Activated T-cell treated with anti-CD3 and anti-CD28 coated beads for 48 hours (primary cell): ENCODE measurements around the gene LSAMP.
"Not testable (repeated sequence)": the region's sequence is repeated elsewhere in the genome, so short reads cannot be mapped to it uniquely, and the experiment has no call there.

ENCODE experiments used
- DNase-seq: peaks from one replicate; pipeline ENCODE4 v3.0.0-alpha.2; 2020; ENCODE audit warnings: low read depth

Gene LSAMP

DNA sequence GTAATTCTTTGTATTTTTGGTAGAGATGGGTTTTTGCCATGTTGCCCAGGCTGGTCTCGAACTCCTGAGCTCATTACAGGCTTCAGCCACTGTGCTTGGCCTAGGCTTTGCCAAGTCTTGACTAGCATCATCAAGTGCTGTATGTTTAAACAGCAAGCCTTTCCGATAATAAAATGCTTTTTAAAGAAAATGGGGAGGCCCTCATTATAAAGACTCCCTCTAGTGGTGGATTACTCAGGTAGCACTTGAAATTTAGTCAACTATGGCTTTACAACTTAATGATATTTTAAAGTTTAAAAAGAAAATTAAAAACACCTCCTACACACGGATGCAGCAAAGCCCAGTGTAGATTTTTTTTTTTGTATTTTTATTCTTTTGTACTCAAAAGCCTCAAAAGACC is 608.3 kb downstream of the LSAMP start:
- no peak for DNase-seq

DNA sequence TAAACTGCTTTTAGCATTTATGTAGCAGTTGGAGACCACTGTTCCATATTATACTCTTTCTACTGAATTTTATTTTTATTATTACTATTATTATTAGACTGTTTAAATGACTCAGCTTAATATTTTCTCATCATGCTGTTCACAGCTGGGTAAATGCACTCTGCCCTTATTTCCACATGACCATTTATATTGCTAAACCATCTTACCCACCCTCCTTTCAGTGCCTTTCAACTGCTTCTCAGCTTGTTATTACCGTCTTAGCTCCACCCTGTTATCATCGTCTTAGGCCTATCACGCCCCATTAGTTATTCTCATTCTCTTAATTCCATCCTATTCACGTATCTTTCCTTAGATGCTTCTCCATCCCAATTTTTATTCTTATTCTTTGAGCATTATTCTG is 609.3 kb downstream of the LSAMP start:
- DNase-seq: no peak

DNA sequence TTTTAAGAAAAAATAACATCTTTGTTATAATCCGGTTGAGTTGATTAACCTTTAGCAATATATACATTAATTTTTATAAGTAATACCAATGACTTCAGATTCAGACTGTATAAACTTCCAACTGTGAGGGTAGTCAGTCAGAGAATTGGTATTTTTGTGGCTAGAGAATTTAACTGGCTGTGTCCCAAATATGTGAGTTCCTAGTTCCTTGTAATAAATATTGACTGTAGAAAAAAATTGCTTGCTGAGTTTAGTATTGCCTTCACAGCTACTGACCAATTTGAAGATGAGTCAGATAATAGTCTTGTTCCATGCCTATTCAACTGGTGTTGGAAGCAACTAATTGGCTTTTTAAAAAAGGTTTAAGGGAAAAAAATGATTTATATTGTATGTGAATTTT is 611.2 kb downstream of the LSAMP start:
- DNase-seq: no peak

DNA sequence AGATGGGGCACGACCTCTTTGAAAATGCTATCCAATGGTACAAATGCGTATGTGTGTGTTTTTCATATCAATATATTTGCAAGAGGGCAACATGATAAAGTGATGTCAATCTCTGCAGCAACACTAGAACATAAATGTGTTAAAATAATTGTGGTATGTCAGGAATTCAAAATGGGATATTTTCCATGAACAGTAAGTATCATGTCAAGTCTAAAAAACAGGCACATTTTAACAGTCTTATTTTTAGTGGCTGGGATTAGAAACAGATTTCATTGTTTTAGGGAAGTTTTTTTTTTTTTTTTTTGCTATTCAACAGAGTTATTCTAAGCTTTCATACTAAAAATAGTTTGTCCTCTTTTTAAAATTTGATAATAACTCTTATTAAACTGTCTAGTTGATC is 612.2 kb downstream of the LSAMP start:
- DNase-seq: no peak

DNA sequence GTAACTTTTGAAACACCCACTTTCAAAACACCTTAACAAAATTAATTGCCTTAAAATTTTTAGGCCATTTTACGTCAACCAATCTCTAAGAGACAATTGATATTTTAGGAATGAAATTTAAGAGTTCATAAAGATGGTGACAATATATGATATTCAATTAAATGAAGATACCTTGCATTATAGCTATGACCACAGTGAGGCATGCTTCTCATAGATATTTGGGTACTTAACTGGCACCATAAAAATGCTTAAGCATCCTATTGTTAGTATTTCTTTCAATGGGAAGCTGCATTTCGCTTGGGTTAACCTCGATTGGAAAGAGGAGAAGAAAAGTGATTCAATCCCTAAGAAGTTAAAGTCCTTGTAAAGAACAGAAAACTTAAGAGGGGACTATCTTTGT is 613.0 kb downstream of the LSAMP start:
- DNase-seq: no peak

DNA sequence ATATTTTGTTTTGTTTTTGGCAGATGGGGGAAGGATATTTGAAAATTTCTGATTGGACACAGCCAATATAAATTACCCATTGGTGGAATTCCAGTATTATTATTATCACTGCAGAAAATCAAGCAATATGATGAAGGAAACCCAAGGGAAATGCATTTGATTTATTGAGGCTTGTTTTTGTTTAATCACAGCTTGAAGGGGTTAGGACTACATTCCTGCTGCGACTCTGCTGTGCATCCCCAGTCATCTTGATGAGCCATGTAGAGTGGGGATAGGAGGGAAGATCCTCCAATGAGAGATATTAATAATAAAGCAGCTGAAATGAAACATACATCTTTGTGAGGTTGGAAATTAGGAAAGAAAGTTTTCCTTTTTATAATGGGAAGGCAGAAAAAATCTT is 613.4 kb downstream of the LSAMP start:
- no peak for DNase-seq

DNA sequence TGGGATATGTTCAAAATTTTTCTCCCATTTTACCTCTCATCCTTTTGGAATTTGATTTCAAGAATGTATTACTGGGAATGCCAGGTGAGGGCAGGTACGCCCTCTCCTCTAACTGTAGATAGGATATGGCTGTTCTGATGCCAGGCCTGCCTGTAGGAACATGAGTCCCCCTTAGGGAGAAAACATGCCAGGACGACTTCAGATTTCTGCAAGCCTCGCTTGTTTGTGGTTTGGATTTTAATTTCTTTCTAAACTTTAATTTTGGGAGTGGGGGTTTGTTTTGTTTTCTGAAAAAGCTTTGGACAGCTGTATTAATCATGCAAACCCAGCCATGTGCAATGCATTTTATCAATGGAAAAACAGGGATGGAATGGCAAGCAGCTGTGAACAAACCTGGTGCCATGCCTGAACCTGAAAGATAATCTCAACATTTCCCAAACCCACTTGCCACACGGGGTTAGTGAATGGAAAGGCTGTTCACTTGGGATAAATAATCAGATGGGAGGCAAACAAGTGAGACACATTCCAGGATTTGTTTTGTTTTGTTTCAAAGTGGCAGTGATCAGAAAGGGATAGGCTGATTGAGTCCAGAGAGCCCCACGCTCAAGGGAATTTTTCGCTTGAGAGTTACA is 614.4 kb downstream of the LSAMP start:
- DNase-seq: no peak

DNA sequence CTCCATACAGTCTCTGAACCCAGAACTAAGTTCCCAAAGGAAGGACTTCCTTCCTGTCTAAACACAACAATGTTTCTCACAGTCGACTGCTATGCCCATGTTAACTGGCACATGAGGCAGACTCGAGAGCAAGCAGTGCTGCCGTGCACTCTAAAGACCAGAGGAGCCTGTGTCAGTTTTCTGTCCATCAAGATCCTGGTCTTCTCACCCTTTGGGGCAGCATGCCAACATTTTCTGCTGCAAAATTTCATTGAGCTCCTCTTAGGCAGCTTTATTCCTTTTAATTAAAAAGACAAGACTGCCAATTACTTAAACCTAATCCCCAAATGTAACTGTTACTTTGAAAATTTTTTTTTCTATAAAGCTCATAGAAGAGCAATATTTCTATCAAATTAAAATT is 616.9 kb downstream of the LSAMP start:
- DNase-seq: no peak

DNA sequence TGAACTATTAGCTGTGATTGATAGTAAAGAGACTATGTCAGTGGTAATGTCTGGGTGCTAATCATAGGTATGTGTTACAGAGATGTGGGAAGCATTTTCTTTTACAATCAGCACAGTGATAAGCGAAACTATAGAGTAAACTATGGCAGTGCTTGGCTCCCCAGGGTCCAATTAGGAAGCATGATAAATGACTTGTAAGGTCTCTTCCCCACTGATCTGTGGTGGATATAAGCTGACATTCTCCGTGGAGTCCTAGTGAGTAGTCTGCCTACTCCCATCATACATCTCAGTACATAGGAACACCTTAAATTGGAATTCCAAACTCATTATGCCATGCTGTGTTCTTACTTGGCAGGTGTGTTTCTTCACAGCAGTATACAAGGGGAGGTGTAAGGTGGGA is 617.8 kb downstream of the LSAMP start:
- no peak for DNase-seq

DNA sequence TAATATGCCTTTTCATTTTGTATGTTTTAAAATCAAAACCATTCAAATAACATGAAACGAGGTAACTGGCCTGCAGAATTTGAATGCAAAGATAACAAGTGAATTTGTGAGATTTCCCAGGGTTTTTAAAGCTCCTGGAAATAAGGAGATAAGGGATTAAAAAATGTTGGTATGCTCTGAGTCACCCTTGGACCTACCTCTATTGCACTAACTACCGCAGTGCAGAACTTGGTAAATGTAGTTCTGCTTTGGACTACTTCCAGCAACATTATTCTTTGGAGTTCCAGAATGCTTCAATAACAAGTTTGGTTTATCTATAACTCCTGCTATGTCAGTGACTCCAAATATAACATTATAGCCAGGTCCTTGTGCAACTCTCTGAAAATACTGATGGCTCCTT is 620.2 kb downstream of the LSAMP start:
- DNase-seq: no peak

DNA sequence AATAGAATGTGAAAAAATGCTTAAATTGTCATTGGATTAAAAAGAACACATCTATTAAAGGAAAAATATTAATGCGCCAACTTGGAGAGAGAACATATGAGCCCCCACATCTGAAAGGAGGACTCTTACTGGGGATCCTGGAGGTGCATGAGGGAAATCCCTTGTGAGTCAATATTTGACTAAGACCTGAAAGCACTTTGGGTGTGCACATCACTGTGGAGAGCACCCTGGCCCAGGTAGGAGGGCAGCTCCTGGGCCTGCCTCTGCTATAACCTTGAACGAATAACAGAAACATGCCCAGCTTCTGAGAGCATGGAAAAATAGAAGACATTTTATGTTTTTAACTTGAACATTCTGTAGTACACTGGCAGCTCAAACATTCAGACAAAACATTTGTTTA is 622.2 kb downstream of the LSAMP start:
- no peak for DNase-seq

DNA sequence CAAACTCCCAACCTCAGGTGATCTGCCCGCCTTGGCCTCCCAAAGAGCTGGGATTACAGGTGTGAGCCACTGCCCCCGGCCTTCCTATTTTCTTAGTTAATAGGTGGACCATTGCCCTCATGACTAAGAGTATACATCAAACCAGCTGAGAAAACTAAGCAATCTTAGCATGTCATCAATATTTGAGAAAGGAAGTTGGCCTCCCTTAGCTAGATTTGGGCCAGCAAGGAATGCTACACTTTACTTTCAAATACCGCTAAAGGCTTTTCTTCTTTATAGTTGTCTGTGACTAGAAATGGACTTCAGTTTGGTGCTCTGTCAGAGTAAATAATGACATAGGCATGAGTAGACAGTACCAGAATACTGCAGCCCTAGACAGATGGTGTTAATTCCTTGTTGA is 622.7 kb downstream of the LSAMP start:
- DNase-seq: no peak

DNA sequence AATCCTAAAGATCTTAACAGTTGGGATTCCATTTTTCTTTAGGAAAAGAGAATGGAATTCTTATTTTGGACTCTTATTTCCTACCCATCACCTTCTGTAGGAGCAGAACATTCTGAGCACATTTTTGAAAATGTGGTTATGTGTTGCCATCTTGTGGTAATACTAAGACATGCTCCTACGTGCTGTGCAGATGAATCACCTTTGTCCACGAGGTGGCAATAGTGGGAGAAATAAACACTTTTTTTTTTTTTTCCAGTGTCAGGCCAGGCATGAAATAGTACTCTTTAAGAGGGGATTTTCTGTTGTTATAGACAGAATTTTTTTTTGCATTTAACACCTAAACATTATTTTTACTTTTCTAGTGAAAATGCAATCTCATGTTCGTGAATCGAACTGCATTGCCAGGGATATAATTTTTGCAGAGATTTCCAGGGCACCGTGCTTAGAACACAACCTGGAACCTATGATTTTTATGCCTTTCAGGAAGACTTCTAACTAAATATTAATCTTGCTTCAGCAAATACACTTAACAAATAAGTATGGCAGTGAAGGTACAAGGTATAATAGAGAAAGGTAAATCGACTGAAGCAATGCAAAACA is 625.4 kb downstream of the LSAMP start:
- DNase-seq: peak; percentile 3

DNA sequence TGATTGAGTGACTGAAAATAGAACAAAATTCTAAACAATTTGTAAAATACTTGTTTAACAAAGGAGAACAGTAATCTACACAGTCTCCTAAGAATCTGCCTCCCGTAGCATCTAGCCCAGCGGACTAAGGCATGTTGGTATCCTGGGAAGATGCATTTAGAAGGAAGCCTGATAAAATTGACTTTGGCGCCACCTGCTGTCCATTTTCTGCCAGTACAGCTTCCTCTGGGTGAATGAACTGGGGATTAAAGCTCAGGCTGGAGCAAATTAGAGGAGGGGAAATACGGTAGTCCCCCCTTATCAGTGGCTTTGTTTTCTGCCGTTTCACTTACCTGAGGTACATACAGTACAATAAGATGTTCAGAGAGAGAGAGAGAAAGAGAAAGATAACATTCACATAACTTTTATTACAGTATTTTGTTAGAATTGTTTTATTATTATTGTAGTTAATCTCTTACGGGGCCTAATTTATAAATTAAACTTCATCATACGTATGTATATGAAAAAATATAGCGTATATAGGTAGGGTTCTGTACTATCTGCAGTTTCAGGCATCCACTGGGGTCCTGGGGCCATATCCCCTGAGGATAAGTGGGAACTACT is 630.4 kb downstream of the LSAMP start:
- peak; percentile 45 for DNase-seq

DNA sequence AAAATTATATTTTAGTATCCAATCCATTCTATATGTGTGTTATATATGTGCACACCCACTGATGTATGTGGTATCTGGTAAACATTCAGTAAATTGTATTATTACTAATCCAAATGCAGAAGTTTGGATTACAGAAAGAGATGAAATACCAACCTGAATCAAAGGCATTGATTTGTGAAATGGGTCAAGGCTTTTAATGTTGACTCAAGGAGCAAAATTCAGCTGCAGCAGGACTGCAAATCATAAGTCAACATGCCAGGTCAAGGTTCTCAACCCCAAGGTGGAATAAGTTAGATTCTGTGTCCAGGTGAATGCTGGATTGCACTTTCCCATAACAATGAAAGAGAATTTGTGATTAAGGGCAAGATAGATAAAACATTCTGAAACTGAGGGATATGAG is 631.3 kb downstream of the LSAMP start:
- DNase-seq: no peak

DNA sequence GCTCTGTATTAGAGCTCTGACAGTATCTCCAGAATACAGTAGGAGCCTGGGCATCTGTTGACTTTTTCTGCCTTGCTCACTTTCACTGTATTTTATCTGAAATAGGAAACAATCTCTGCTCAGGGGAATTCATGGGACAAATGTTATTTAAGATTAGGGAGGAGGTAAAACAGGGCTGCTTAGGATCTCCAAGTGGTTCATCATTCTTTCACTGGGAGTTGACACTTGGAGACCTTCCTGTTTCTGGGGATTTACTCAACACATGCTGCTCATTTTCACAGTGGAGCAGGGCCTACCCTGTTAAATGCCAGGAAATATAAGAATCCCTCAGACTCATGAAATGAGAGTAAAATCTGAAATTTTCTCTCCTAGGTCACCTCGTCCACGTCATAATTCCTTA is 636.5 kb downstream of the LSAMP start:
- DNase-seq: no peak

DNA sequence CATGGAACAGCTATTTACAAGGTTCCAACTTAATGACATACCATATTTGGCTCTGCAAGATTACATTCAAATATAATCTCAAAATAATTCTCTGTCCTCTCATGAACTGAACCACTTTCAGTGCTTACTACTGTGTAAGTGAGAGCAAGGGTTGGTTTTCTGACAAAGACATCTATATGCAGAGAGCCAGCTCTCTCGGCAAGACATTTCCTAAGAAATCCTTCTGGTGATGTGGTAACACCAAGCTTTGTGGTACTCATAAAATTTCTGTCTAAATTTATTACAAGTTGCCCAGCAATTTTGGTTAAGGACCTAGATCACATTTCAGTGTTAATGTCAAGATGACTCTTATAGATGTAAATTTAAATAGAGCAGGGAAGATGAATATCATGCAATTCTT is 637.0 kb downstream of the LSAMP start:
- no peak for DNase-seq

DNA sequence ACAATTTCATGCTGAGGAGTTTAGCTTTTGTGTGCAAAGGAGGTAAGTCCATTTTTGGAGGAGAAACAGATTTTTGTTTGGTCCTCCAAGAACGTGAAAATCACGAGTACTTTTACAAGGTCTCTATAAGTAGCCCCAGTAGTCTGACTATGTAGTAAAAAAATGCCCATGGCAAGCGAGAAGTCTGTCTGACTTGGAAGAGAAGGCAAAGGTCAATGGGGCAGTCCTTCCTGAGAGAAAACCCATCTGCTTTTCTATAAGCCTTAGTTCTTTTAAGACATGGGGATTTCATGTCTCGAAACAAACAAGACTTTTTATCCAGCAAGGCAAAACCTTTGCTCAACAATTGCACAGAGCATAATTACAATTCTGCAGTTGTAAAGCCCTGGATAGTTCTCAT is 638.8 kb downstream of the LSAMP start:
- no peak for DNase-seq

DNA sequence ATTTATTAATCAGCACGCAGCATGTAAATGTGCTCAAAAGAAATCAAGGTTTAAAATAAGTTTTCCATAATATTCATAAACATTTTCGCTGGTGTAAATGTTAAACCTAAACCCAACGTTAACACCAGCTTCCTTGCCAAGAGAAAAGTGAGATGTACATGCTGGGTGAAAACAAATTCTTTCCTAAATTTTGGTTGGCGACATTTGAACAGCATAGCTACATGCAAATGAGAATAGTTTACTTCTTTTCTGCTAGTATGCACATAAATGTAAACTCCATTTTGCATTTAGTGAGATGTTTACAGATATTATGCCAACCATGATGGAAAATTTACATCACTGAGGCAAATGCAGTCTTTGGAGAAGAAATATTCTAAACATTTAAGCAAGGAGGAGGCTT is 639.8 kb downstream of the LSAMP start:
- no peak for DNase-seq

DNA sequence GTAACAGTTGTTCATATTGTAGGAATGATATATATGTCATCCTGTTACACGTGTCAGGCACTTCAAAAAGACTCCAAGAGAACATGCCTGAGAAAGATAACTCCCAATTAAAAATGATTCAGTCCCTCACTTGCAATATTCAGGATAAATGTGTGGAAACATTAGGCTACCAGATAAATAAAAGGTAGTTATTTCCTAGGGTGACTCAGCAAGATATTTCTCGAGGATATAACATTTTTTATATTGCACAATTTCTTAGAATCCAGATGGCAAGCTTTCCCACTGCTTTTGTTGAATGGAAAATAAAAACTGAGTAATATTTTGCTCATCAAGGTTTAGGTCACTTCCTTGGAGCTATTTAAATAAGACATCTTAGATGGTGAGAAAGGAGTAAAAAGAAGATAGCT is 640.6 kb downstream of the LSAMP start:
- DNase-seq: no peak

DNA sequence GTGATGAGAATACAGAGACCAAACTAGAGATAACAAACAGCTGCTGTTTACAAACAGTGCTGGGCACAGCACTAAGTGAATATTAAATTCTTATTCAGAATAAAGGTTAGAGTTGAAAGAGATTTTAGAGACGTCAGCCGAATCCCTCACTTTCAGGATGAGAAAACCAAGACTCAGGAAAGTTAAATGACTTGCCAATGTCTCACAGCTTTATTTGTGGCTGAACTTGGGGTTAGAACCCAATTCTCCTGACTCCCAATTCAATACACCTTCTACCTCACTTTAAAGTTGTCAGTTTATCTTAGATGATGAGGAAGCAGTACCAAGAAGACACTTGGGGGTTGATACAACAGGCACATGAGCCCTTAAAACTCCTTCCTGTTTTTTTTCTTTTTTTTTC is 641.1 kb downstream of the LSAMP start:
- DNase-seq: no peak

DNA sequence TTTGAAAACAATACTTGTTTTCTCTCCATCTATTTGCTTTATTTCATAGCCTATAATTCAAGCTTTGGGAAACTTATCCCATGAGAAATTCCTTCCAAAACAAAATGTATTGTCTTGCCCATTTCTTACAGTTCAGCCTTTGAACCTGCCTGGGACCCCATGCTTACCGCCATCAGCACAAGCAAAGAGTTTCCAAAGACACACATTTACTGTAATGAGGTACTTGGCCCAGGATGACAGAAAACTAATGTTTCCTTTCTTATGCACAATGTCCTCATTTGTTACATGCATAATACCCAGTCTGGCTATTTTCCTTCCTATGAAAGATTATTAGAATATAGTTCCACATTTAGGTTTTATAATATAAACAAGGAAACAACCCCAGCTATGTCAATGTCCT is 641.6 kb downstream of the LSAMP start:
- DNase-seq: no peak

DNA sequence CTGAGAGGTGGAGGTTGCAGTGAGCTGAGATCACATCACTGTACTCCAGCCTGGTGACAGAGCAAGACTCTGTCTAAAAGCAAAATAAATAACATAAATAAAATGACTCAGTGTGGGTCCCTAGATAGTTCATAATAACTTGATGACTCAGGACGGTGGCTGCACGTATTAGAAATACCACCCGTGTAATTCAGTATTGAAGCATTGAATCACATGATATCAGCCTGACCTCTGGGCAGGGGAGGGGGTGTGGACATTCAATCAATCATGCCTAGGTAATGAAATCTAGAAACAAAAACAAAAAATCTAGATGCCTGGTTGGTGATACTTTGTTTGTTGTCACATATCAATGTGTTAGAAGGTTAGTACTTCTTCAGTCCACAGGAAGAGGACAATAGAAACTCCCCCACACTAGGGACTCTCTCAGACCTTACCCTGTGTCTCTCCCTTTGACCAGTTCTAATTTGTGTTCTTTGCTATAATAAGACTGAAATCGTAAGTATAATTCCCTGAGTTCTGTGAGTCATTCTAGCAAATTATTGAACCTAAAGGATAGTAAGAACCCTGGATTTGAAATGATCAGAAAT is 644.7 kb downstream of the LSAMP start:
- no peak for DNase-seq

DNA sequence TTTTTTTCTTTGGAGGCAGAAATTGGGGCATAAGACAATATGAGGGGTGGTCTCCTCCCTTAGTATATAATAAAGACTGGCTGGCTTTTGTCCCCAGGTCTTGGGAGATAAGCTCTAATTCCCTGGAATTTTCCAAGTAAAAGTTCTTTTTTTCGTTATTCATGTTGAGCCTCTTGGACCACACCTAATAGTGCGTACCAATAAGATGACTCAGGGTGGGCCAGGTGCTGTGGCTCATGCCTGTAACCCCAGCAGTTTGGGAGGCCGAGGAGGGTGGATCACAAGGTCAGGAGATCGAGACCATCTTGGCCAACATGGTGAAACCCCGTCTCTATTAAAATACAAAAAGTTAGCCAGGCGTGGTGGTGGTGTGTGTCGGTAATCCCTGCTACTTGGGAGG is 645.2 kb downstream of the LSAMP start:
- not testable (repeated sequence) for DNase-seq
